HepG2 (cell line): ENCODE data around the gene CACNA1G. TPM values are rescaled to one million over a fixed set of nuclear protein-coding genes. Genes with fewer than 3 reads are reported as not detected.

Experiments
- ATAD3A ChIP-seq: sonication (generic); formaldehyde crosslinking; IDR thresholded peaks from 2 replicates; pipeline ENCODE4 v1.4.0; 2020; ENCODE audit warnings: missing genetic modification reagents
- CENPBD1 ChIP-seq: sonication (generic); formaldehyde crosslinking; IDR thresholded peaks from 2 replicates; pipeline ENCODE4 v1.8.0; 2022; ENCODE audit warnings: missing genetic modification reagents, low read depth, mild to moderate bottlenecking, borderline replicate concordance
- FOSL2 ChIP-seq: sonication (generic); formaldehyde crosslinking; IDR thresholded peaks from 2 replicates; pipeline ENCODE4 v1.4.0; 2020; ENCODE audit warnings: missing genetic modification reagents
- HIVEP1 ChIP-seq: sonication (generic); formaldehyde crosslinking; IDR thresholded peaks from 2 replicates; pipeline ENCODE4 v1.4.0; 2020; ENCODE audit warnings: mild to moderate bottlenecking, missing genetic modification reagents
- HMGXB4 ChIP-seq, 2 experiments: sonication (generic) in 1 of 2; formaldehyde crosslinking in 1 of 2; IDR thresholded peaks; 2 replicates each; pipeline versions ENCODE4 v1.4.0 to v1.6.1; 2018 to 2020; ENCODE audit warnings: missing genetic modification reagents in 2 of 2, borderline replicate concordance in 1 of 2, low read depth in 1 of 2, mild to moderate bottlenecking in 1 of 2, missing biosample characterization in 1 of 2
- KDM3A ChIP-seq: IDR thresholded peaks from 2 replicates; pipeline ENCODE4 v1.6.1; 2018; ENCODE audit warnings: low read depth, missing compliant biosample characterization
- MEF2D ChIP-seq: sonication (generic); formaldehyde crosslinking; IDR thresholded peaks from 2 replicates; pipeline ENCODE4 v1.5.1; 2020; ENCODE audit warnings: mild to moderate bottlenecking, missing genetic modification reagents
- MIER2 ChIP-seq: IDR thresholded peaks from 2 replicates; pipeline ENCODE4 v1.6.1; 2016; ENCODE audit warnings: missing biosample characterization, missing genetic modification reagents
- MTA1 ChIP-seq: sonication (generic); formaldehyde crosslinking; IDR thresholded peaks from 2 replicates; pipeline ENCODE4 v1.4.0; 2020; ENCODE audit warnings: missing genetic modification reagents, mild to moderate bottlenecking, borderline replicate concordance
- PPARG ChIP-seq: conservative IDR thresholded peaks from 2 replicates; pipeline ENCODE4 v1.6.1; 2016; ENCODE audit warnings: missing biosample characterization, missing genetic modification reagents
- SMYD3 ChIP-seq: sonication (generic); formaldehyde crosslinking; IDR thresholded peaks from 2 replicates; pipeline ENCODE4 v1.8.1; 2023; ENCODE audit warnings: mild to moderate bottlenecking, missing genetic modification reagents
- SNAPC5 ChIP-seq: sonication (generic); formaldehyde crosslinking; IDR thresholded peaks from 2 replicates; pipeline ENCODE4 v1.8.1; 2023; ENCODE audit warnings: mild to moderate bottlenecking, missing genetic modification reagents, borderline replicate concordance
- ZBTB26 ChIP-seq: IDR thresholded peaks from 2 replicates; pipeline ENCODE4 v1.6.1; 2016; ENCODE audit warnings: missing compliant biosample characterization, missing genetic modification reagents, borderline replicate concordance
- ZBTB42 ChIP-seq: sonication (generic); formaldehyde crosslinking; IDR thresholded peaks from 2 replicates; pipeline ENCODE4 v1.5.0; 2020; ENCODE audit warnings: mild to moderate bottlenecking, missing genetic modification reagents
- ZNF138 ChIP-seq: sonication (generic); formaldehyde crosslinking; IDR thresholded peaks from 2 replicates; pipeline ENCODE4 v1.5.0; 2020; ENCODE audit warnings: mild to moderate bottlenecking, low read depth, missing genetic modification reagents
- ZNF570 ChIP-seq: sonication (generic); formaldehyde crosslinking; IDR thresholded peaks from 2 replicates; pipeline ENCODE4 v1.4.0; 2020; ENCODE audit warnings: mild to moderate bottlenecking, missing genetic modification reagents, borderline replicate concordance
- ZNF646 ChIP-seq: sonication (generic); formaldehyde crosslinking; IDR thresholded peaks from 2 replicates; pipeline ENCODE4 v1.9.0; 2021; ENCODE audit warnings: mild to moderate bottlenecking, missing genetic modification reagents
- ZNF850 ChIP-seq: sonication (generic); formaldehyde crosslinking; conservative IDR thresholded peaks from 2 replicates; pipeline ENCODE4 v1.9.0; 2021; ENCODE audit warnings: mild to moderate bottlenecking, missing genetic modification reagents
- ZSCAN29 ChIP-seq: sonication (generic); formaldehyde crosslinking; conservative IDR thresholded peaks from 2 replicates; pipeline ENCODE4 v1.4.0; 2020; ENCODE audit warnings: mild to moderate bottlenecking, missing genetic modification reagents
- polyA plus RNA-seq, 8 experiments: library from polyadenylated mRNA; depleted of rRNA in 3 of 8; stranded (reverse) in 7 of 8; unstranded in 1 of 8; fragments of >200 nt; fragmentation: Illumina TruSeq in 4 of 8; extraction: Trizol in 4 of 8; gene quantifications; 2 replicates each; pipeline versions ENCODE4 v1.2.1 to v1.2.3, GENCODE V29; 2011 to 2016; ENCODE audit warnings: low read depth in 4 of 8, missing spikeins in 1 of 8, mixed read lengths in 1 of 8; ENCODE audit not compliant: insufficient read depth in 1 of 8
- total RNA-seq, 5 experiments: library from RNA; depleted of rRNA; stranded (reverse); fragments of >200 nt; fragmentation: Illumina TruSeq; extraction: Trizol; gene quantifications; 2 replicates each; pipeline ENCODE4 v1.2.3, GENCODE V29; 2016; ENCODE audit warnings: low read depth in 1 of 5

The CACNA1G gene
- total and polyA plus RNA-seq, 2 of the 13 experiments (the other 11 are each of a cell fraction or from before 2014, with no cell fraction given), result 0.02 TPM; not detected in 1

- no peak for TF ChIP-seq MTA1
- peak; percentile 26; the same call in 1 of the 2 replicates for TF ChIP-seq FOSL2
- no peak for TF ChIP-seq MEF2D (CRISPR knock-in tag)
- 0 out of 2 replicates have a peak, but pooled peaks have one; percentile 24 for TF ChIP-seq SMYD3 (CRISPR knock-in tag)
- no peak for TF ChIP-seq HIVEP1
- TF ChIP-seq ZNF646 (CRISPR knock-in tag), result peak; percentile 27; the same call in 1 of the 2 replicates
- no peak for TF ChIP-seq ZNF138
- TF ChIP-seq MIER2, result no peak
- TF ChIP-seq SNAPC5 (CRISPR knock-in tag), result no peak
- no peak for TF ChIP-seq ZNF570 (CRISPR knock-in tag)
- TF ChIP-seq KDM3A (CRISPR knock-in tag), result no peak
- no peak for TF ChIP-seq CENPBD1 (CRISPR knock-in tag)
- peak; percentile 64; the same call in 1 of the 2 replicates for TF ChIP-seq ZSCAN29 (CRISPR knock-in tag)
- no peak for TF ChIP-seq ATAD3A
- peak in 1 of 2 experiments; percentile 16; a peak in 1 of 4 replicates for TF ChIP-seq HMGXB4 (CRISPR knock-in tag; IDR thresholded peaks at IDR 0.05; ENCODE audit: borderline replicate concordance in 1 of 2, low read depth in 1 of 2)
- TF ChIP-seq PPARG, result no peak
- no peak for TF ChIP-seq ZBTB42 (CRISPR knock-in tag)
- no peak for TF ChIP-seq ZBTB26 (CRISPR knock-in tag)
- no peak for TF ChIP-seq ZNF850 (CRISPR knock-in tag)
Measured at GRCh38 chr17:50517504-50518383, 42.8 kb upstream of the CACNA1G start (continued).
